Stimulated activated CD8-positive, alpha-beta memory T cell treated with anti-CD3 and anti-CD28 coated beads, Interleukin-15, amount 100 ng/mL, for 1 hour (primary cell): Measurements from ENCODE around the gene DNAH8.

Source experiments
- DNase-seq: peaks from one replicate; pipeline ENCODE4 v3.0.0-alpha.2; 2020; ENCODE audit warnings: low read depth

DNAH8 gene

GRCh38 chr6:38702558-38703397 lies 12.3 kb upstream of the DNAH8 start, which contains the start of gene GLO1:
Gene GLO1, minus strand, starts transcription at chr6:38703145. Its CDS starts 91 bp downstream, at chr6:38703054.
- DNase-seq: peak; percentile 92

- no peak for DNase-seq
Observed at GRCh38 chr6:38703949-38704590, 11.0 kb upstream of the DNAH8 start.

GRCh38 chr6:38705924-38706323 lies 9.2 kb upstream of the DNAH8 start:
- DNase-seq: no peak

GRCh38 chr6:38708496-38708895 lies 6.6 kb upstream of the DNAH8 start:
- no peak for DNase-seq

- peak; percentile 4 for DNase-seq
Observed at GRCh38 chr6:38713812-38714211, 1.3 kb upstream of the DNAH8 start.

- no peak for DNase-seq
Observed at GRCh38 chr6:38714239-38715015, 684 bp upstream of the DNAH8 start.

GRCh38 chr6:38716825-38717224 lies 1.7 kb downstream of the DNAH8 start:
- DNase-seq: no peak

- no peak for DNase-seq
Observed at GRCh38 chr6:38719358-38719757, 4.2 kb downstream of the DNAH8 start.

- no peak for DNase-seq
Observed at GRCh38 chr6:38720295-38720694, 5.2 kb downstream of the DNAH8 start.

- no peak for DNase-seq
Observed at GRCh38 chr6:38722038-38722437, 6.9 kb downstream of the DNAH8 start.

- DNase-seq: no peak
Observed at GRCh38 chr6:38722727-38723334, 7.7 kb downstream of the DNAH8 start.

- no peak for DNase-seq
Observed at GRCh38 chr6:38723783-38724182, 8.7 kb downstream of the DNAH8 start.

GRCh38 chr6:38724343-38724742 lies 9.2 kb downstream of the DNAH8 start:
- DNase-seq: no peak

GRCh38 chr6:38725414-38726183 lies 10.5 kb downstream of the DNAH8 start:
- DNase-seq: no peak

- DNase-seq: no peak
Observed at GRCh38 chr6:38728203-38728602, 13.1 kb downstream of the DNAH8 start.

- no peak for DNase-seq
Observed at GRCh38 chr6:38730140-38730862, 15.2 kb downstream of the DNAH8 start.

GRCh38 chr6:38736951-38737350 lies 21.8 kb downstream of the DNAH8 start:
- no peak for DNase-seq

GRCh38 chr6:38738261-38738660 lies 23.1 kb downstream of the DNAH8 start:
- no peak for DNase-seq

GRCh38 chr6:38739532-38739931 lies 24.4 kb downstream of the DNAH8 start:
- DNase-seq: no peak

- no peak for DNase-seq
Observed at GRCh38 chr6:38749473-38749872, 34.4 kb downstream of the DNAH8 start.
